K562 (cell line): ENCODE results near the gene GPR75. TPM values are rescaled to one million over a fixed set of nuclear protein-coding genes. Genes with fewer than 3 reads are reported as not detected.

ENCODE experiments used
- ATAC-seq: fragments of 200-7000 bp; cut with Tn5 transposase; 3 replicates; pipeline ENCODE4 v1.9.1; 2020; ENCODE audit warnings: moderate library complexity
- BruUV-seq: library from RNA; stranded (reverse); fragments of 400-500 nt; replicated peaks from 2 replicates; lab custom pipeline; 2021; lab: Mats Ljungman, UMichigan
- CTCF ChIA-PET: fragments of 300-600 bp; formaldehyde crosslinking; extraction: SDS; loops from one replicate; lab custom pipeline; 2021; ENCODE audit warnings: low intra/inter-chr PET ratio; lab: Yijun Ruan, JAX
- POLR2A ChIA-PET: fragments of 300-600, 350-650 bp; sonication (Branson Sonifier 250); formaldehyde crosslinking; extraction: SDS; loops from one replicate; lab custom pipeline; 2021; ENCODE audit warnings: antibody characterized with exemption, inconsistent platforms; lab: Yijun Ruan, JAX
- DNase-seq, 4 experiments: peaks; one replicate each; pipeline versions ENCODE4 v3.0.0 to v3.0.0-alpha.2; 2011 to 2018; ENCODE audit warnings: low spot score in 3 of 4, mixed read lengths in 3 of 4; ENCODE audit errors: extremely low read depth in 1 of 4
- FAIRE-seq: peaks from 2 replicates; lab custom pipeline; 2011; peaks lifted over from hg19 to GRCh38; lab: Jason Lieb, UNC
- H2AFZ ChIP-seq: 2 replicates; pipeline ENCODE4 v1.6.0; 2011; ENCODE audit warnings: low read depth, low read length, control low read depth, inconsistent platforms
- H3K27ac ChIP-seq: fragments of 200-600 bp; 3 replicates; pipeline ENCODE4 v1.8.0; 2011; ENCODE audit warnings: low read depth, mild to moderate bottlenecking, control low read depth, inconsistent platforms, low read length, moderate library complexity, mixed read lengths; ENCODE audit errors: extremely low read depth
- H3K27me3 ChIP-seq, 2 experiments: fragments of 300-600 bp in 1 of 2; 2 replicates in 1 of 2; 3 replicates in 1 of 2; pipeline versions ENCODE4 v1.6.0 to v1.8.0; 2011; ENCODE audit warnings: inconsistent platforms in 2 of 2, low read length in 2 of 2, mild to moderate bottlenecking in 1 of 2, mixed read lengths in 1 of 2, moderate library complexity in 1 of 2; ENCODE audit not compliant: control insufficient read depth in 2 of 2, insufficient read depth in 2 of 2
- H3K36me3 ChIP-seq: fragments of 300-600 bp; 3 replicates; pipeline ENCODE4 v1.8.0; 2011; ENCODE audit warnings: mild to moderate bottlenecking, low read length, inconsistent platforms; ENCODE audit not compliant: control insufficient read depth, insufficient read depth
- H3K4me1 ChIP-seq, 2 experiments: fragments of 200-600 bp in 1 of 2; replicated peaks in 1 of 2; 2 replicates in 1 of 2; 3 replicates in 1 of 2; pipeline versions ENCODE4 v1.5.1 to v1.8.0; 2011; ENCODE audit warnings: inconsistent platforms in 2 of 2, low read length in 2 of 2, mild to moderate bottlenecking in 1 of 2, mixed read lengths in 1 of 2, moderate library complexity in 1 of 2; ENCODE audit not compliant: control insufficient read depth in 2 of 2, insufficient read depth in 2 of 2
- H3K4me2 ChIP-seq: 2 replicates; pipeline ENCODE4 v1.6.1; 2011; ENCODE audit warnings: low read length, control low read depth, inconsistent platforms, mixed read lengths; ENCODE audit not compliant: insufficient read depth
- H3K4me3 ChIP-seq: fragments of 200-600 bp; sonication (generic), shearing (Covaris generic); 2 replicates; pipeline ENCODE4 v1.5.1; 2016; ENCODE audit warnings: control low read depth, inconsistent platforms
- H3K79me2 ChIP-seq: fragments of 200-600 bp; 3 replicates; pipeline ENCODE4 v1.8.0; 2011; ENCODE audit warnings: low read length, inconsistent platforms; ENCODE audit not compliant: control insufficient read depth, insufficient read depth
- H3K9ac ChIP-seq, 2 experiments: 2 replicates each; pipeline versions ENCODE4 v1.6.0 to v1.6.1; 2011; ENCODE audit warnings: low read depth in 2 of 2, low read length in 2 of 2, control low read depth in 1 of 2, inconsistent platforms in 1 of 2, mild to moderate bottlenecking in 1 of 2, mixed read lengths in 1 of 2; ENCODE audit not compliant: insufficient read depth in 1 of 2
- H3K9me1 ChIP-seq: one replicate; pipeline ENCODE4 v1.6.0; 2011; ENCODE audit warnings: inconsistent platforms, mild to moderate bottlenecking, low read length, moderate library complexity; ENCODE audit not compliant: control insufficient read depth, insufficient read depth
- H3K9me3 ChIP-seq: replicated peaks from 2 replicates; pipeline ENCODE4 v1.5.1; 2011; ENCODE audit warnings: low read depth, low read length, inconsistent platforms; ENCODE audit not compliant: control insufficient read depth, insufficient read depth
- H4K20me1 ChIP-seq: replicated peaks from 2 replicates; pipeline ENCODE4 v1.6.1; 2011; ENCODE audit warnings: low read length, inconsistent platforms, mixed read lengths; ENCODE audit not compliant: control insufficient read depth, insufficient read depth
- CREB3 ChIP-seq: fragments of 450-650 bp; conservative IDR thresholded peaks from 2 replicates; pipeline ENCODE4 v1.6.1; 2016; ENCODE audit warnings: missing genetic modification characterization, low read depth, mild to moderate bottlenecking, missing compliant biosample characterization, moderate library complexity
- KHSRP ChIP-seq: fragments of 450-650 bp; IDR thresholded peaks from 2 replicates; pipeline ENCODE4 v1.6.1; 2017
- MXI1 ChIP-seq: IDR thresholded peaks from 2 replicates; pipeline ENCODE4 v1.6.1; 2011; ENCODE audit warnings: low read depth, mild to moderate bottlenecking, improper control_type of control experiment, low read length
- SMARCA4 ChIP-seq: fragments of 450-650 bp; IDR thresholded peaks from 2 replicates; pipeline ENCODE4 v1.6.1; 2016
- STAG1 ChIP-seq: sonication (generic); formaldehyde crosslinking; IDR thresholded peaks from 2 replicates; pipeline ENCODE4 v1.5.0; 2020; ENCODE audit warnings: missing genetic modification reagents, borderline replicate concordance
- XRCC5 ChIP-seq: fragments of 200-400 bp; formaldehyde crosslinking; IDR thresholded peaks from 2 replicates; pipeline ENCODE4 v1.6.1; 2017; ENCODE audit warnings: low read depth, mild to moderate bottlenecking, low read length
- ZNF512 ChIP-seq: IDR thresholded peaks from 2 replicates; pipeline ENCODE4 v1.6.1; 2016; ENCODE audit warnings: missing genetic modification characterization, missing compliant biosample characterization
- WGBS: fragments of 100-300 bp; shearing (Covaris generic); methylation state at CpG from one replicate; pipeline ENCODE4 v1.1.6; 2016; ENCODE audit warnings: low coverage, mixed read lengths; ENCODE audit not compliant: insufficient coverage; ENCODE audit errors: missing lambda C conversion rate; 5-methylcytosine and 5-hydroxymethylcytosine counted together
- in situ Hi-C: fragments of 300-500 bp; cut with MboI; formaldehyde crosslinking; loops from 4 replicates; pipeline ENCODE4 v1.15.0; 2018; ENCODE audit warnings: inconsistent platforms, mixed read lengths
- intact Hi-C: fragments of 100-400 bp; cut with micrococcal nuclease; formaldehyde crosslinking; loops from 2 replicates; pipeline ENCODE4 v1.14.2; 2022
- polyA plus RNA-seq, 8 experiments: library from polyadenylated mRNA; depleted of rRNA in 4 of 8; stranded (reverse) in 5 of 8; unstranded in 3 of 8; fragments of >200 nt; fragmentation: Nextera tagmentation in 2 of 8; fragmentation: Illumina TruSeq in 1 of 8; extraction: Ambion mirVana in 2 of 8; extraction: Trizol in 1 of 8; gene quantifications; 2 replicates each; pipeline versions ENCODE4 v1.2.1 to v1.2.3, GENCODE V29; 2011 to 2014; ENCODE audit warnings: inconsistent platforms in 1 of 8, missing spikeins in 1 of 8
- total RNA-seq, 7 experiments: library from RNA; depleted of rRNA in 6 of 7; stranded (reverse); fragments of >200 nt in 6 of 7; fragmentation: Illumina TruSeq in 2 of 7; extraction: Trizol in 2 of 7; gene quantifications; 2 replicates each; pipeline versions ENCODE4 v1.2.1 to v1.2.3, GENCODE V29; 2011 to 2021; ENCODE audit warnings: low replicate concordance in 1 of 7
- TF ChIP-seq, protein P1 (sequence below): IDR thresholded peaks from 2 replicates; pipeline ENCODE4 v1.6.1; 2011; ENCODE audit not compliant: insufficient read length; ENCODE audit errors: extremely low read depth
- TF ChIP-seq, protein P2 (sequence below): IDR thresholded peaks from 3 replicates; pipeline ENCODE4 v1.6.1; 2011; ENCODE audit warnings: borderline replicate concordance, mild to moderate bottlenecking, moderate library complexity; ENCODE audit not compliant: insufficient read length; ENCODE audit errors: extremely low read depth

The GPR75 gene
- total and polyA plus RNA-seq, 9 of the 15 experiments (the other 6 are each of a cell fraction or from before 2014, with no cell fraction given): 0.10 to 3.9 (median 2.3) TPM

GRCh38 chr2:53865962-53866361 is 6.2 kb upstream of the GPR75 start (continued):
- TF ChIP-seq STAG1 (CRISPR knock-in tag): no peak
- TF ChIP-seq, protein P1, sequence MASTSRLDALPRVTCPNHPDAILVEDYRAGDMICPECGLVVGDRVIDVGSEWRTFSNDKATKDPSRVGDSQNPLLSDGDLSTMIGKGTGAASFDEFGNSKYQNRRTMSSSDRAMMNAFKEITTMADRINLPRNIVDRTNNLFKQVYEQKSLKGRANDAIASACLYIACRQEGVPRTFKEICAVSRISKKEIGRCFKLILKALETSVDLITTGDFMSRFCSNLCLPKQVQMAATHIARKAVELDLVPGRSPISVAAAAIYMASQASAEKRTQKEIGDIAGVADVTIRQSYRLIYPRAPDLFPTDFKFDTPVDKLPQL: no peak
- no peak for TF ChIP-seq CREB3 (tag)
- TF ChIP-seq, protein P2, sequence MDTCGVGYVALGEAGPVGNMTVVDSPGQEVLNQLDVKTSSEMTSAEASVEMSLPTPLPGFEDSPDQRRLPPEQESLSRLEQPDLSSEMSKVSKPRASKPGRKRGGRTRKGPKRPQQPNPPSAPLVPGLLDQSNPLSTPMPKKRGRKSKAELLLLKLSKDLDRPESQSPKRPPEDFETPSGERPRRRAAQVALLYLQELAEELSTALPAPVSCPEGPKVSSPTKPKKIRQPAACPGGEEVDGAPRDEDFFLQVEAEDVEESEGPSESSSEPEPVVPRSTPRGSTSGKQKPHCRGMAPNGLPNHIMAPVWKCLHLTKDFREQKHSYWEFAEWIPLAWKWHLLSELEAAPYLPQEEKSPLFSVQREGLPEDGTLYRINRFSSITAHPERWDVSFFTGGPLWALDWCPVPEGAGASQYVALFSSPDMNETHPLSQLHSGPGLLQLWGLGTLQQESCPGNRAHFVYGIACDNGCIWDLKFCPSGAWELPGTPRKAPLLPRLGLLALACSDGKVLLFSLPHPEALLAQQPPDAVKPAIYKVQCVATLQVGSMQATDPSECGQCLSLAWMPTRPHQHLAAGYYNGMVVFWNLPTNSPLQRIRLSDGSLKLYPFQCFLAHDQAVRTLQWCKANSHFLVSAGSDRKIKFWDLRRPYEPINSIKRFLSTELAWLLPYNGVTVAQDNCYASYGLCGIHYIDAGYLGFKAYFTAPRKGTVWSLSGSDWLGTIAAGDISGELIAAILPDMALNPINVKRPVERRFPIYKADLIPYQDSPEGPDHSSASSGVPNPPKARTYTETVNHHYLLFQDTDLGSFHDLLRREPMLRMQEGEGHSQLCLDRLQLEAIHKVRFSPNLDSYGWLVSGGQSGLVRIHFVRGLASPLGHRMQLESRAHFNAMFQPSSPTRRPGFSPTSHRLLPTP: no peak
- TF ChIP-seq MXI1: no peak
- no peak for TF ChIP-seq SMARCA4
- TF ChIP-seq, all 486 proteins: peak for 0

- CTCF ChIA-PET: no interaction called here
Observed at GRCh38 chr2:53865264-53865663, 5.5 kb upstream of the GPR75 start.

More at GRCh38 chr2:53865264-53865663, 5.5 kb upstream of the GPR75 start:
- H3K9me3 ChIP-seq: no peaks in the 10 kb centered on the region
- FAIRE-seq (no peak), ATAC-seq (no peak), DNase-seq (no peak)
- no peak overlapping the region for H3K4me2 ChIP-seq
- H3K4me1 ChIP-seq: no peaks in the 10 kb centered on the region
- no peak overlapping the region for H3K4me3 ChIP-seq
- BruUV-seq: no TSS peak
- H3K27me3 ChIP-seq: no peaks in the 10 kb centered on the region
- H3K36me3 ChIP-seq: peaks cover 83% of the 10 kb centered on the region
- no peaks in the 10 kb centered on the region for H3K79me2 ChIP-seq
- H3K9me1 ChIP-seq: no peaks in the 10 kb centered on the region
- no peak overlapping the region for H3K9ac ChIP-seq
- in situ Hi-C loops: no loop called here
- no peaks in the 10 kb centered on the region for H4K20me1 ChIP-seq
- no peak overlapping the region for H3K27ac ChIP-seq
- TF ChIP-seq XRCC5 (no peak), ZNF512 (no peak), KHSRP (no peak)
- no peak overlapping the region for H2AFZ ChIP-seq
- 92% methylated on average over 2 of the region's 2 CpGs for WGBS
- POLR2A ChIA-PET: no interaction called here
- intact Hi-C loops: no loop called here
